HFFc6 (cell line): Measurements from ENCODE around the gene EFNB1. TPM values are rescaled to one million over a fixed set of nuclear protein-coding genes. Genes with fewer than 3 reads are reported as not detected.
"Not testable (repeated sequence)": the region's sequence is repeated elsewhere in the genome, so short reads cannot be mapped to it uniquely, and the experiment has no call there.

ENCODE experiments used
- DNase-seq: peaks from one replicate; pipeline ENCODE4 v3.0.0-alpha.2; 2018
- H3K27ac Mint-ChIP-seq: 2 replicates; pipeline ENCODE4 v1.8.0; 2020; ENCODE audit warnings: mild to moderate bottlenecking, mixed read lengths
- H3K27me3 Mint-ChIP-seq: 2 replicates; pipeline ENCODE4 v1.8.0; 2021; ENCODE audit warnings: mild to moderate bottlenecking, moderate library complexity, mixed read lengths; ENCODE audit not compliant: insufficient read depth
- H3K36me3 Mint-ChIP-seq: 2 replicates; pipeline ENCODE4 v1.8.0; 2021; ENCODE audit warnings: low read depth, mixed read lengths
- H3K4me1 Mint-ChIP-seq: 2 replicates; pipeline ENCODE4 v1.8.0; 2020; ENCODE audit warnings: low read depth, mixed read lengths
- H3K4me3 Mint-ChIP-seq: 2 replicates; pipeline ENCODE4 v1.8.0; 2020; ENCODE audit warnings: mild to moderate bottlenecking, moderate library complexity, mixed read lengths
- H3K9me3 Mint-ChIP-seq: 2 replicates; pipeline ENCODE4 v1.8.0; 2020; ENCODE audit warnings: mild to moderate bottlenecking, mixed read lengths
- total RNA-seq, 6 experiments: library from RNA; stranded (reverse); fragmentation: NEBNext Ultra II Directional; extraction: Animal tissue kit (Norgen Biotek cat#: 25700); gene quantifications; 2 replicates in 1 of 6; 3 replicates in 5 of 6; pipeline ENCODE4 v1.2.3, GENCODE V29; 2021
- TF ChIP-seq, protein P1 (sequence below): fragments of 200-600 bp; sonication (generic); IDR thresholded peaks from 2 replicates; pipeline ENCODE4 v1.5.0; 2021; ENCODE audit warnings: antibody characterized with exemption, mild to moderate bottlenecking

EFNB1 gene
- total RNA-seq, 6 experiments from 2014 or later, result 4.2 to 4.8 (median 4.5) TPM

DNA sequence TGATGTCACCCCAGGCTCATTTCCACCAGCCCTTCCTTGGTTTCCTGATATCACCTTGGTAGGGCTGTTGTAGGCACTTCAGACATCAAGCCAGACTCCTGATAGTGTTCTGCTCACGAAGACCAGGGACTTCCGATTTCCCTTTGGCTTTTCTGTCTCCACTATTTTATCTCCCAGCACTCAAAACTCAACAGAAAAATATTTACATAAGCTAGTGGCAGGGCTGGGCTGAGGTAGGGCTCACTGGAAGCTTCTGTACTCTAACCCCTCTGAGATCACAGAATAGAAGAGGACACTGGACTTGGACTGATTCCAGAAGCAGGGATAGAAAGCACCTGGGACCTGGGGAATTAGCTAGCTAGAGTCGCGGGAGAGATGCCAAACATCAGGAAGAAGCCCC is 34.4 kb upstream of the EFNB1 start:
- Mint-ChIP-seq H3K4me1 (no peaks in the 10 kb centered on the region), H3K27me3 (peaks cover 15% of the 10 kb centered on the region)
- TF ChIP-seq, protein P1, sequence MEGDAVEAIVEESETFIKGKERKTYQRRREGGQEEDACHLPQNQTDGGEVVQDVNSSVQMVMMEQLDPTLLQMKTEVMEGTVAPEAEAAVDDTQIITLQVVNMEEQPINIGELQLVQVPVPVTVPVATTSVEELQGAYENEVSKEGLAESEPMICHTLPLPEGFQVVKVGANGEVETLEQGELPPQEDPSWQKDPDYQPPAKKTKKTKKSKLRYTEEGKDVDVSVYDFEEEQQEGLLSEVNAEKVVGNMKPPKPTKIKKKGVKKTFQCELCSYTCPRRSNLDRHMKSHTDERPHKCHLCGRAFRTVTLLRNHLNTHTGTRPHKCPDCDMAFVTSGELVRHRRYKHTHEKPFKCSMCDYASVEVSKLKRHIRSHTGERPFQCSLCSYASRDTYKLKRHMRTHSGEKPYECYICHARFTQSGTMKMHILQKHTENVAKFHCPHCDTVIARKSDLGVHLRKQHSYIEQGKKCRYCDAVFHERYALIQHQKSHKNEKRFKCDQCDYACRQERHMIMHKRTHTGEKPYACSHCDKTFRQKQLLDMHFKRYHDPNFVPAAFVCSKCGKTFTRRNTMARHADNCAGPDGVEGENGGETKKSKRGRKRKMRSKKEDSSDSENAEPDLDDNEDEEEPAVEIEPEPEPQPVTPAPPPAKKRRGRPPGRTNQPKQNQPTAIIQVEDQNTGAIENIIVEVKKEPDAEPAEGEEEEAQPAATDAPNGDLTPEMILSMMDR, result no peak

DNA sequence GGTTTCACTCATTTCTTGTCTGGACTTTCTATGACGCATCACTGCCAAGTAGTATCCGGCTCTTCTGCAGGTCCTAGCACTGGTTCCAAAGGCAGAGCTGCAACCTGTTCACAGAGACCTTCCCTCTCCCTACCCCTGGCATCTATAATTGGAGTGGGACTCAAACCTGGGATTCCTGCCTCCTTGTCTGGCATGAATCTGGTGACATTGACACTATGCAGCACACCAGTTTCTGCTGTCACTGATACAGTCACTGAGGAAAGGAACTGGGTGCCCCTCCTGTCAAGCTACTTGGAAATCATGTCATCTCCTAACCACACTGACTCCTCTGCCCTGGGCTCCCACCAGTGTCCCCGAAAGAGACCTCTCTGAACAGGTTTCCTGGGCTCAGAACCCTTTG is 33.1 kb upstream of the EFNB1 start:
- peaks cover 5% of the 10 kb centered on the region; the same call in 1 of the 2 replicates for H3K9me3 Mint-ChIP-seq
- H3K27me3 Mint-ChIP-seq, result peaks cover 10% of the 10 kb centered on the region
- no peaks in the 10 kb centered on the region for H3K4me1 Mint-ChIP-seq
- DNase-seq, result no peak
- H3K36me3 Mint-ChIP-seq, result no peaks in the 10 kb centered on the region
- no peak overlapping the region for H3K4me3 Mint-ChIP-seq
- TF ChIP-seq, protein P1, result no peak
- H3K27ac Mint-ChIP-seq, result no peak overlapping the region

More for the DNA sequence above, 34.4 kb upstream of the EFNB1 start:
- DNase-seq, result no peak
- no peak overlapping the region for H3K27ac Mint-ChIP-seq
- no peak overlapping the region for H3K4me3 Mint-ChIP-seq
- H3K9me3 Mint-ChIP-seq, result peaks cover 5% of the 10 kb centered on the region; the same call in 1 of the 2 replicates
- H3K36me3 Mint-ChIP-seq, result no peaks in the 10 kb centered on the region

DNA sequence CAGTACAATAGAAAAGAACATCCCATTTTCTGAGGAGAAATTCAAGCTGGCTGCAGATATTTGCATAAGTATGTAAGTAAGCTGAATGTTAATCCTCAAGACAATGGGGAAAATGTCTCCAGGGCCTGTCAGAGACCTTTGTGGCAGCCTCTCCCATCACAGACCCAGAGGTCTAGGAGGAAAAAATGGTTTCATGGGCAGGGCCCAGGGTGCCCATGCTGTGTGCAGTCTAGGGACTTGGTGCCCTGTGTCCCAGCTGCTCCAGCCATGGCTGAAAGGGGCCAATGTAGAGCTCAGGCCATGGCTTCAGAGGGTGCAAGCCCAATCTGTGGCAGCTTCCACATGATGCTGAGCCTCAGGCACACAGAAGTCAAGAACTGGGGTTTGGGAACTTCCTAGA is 30.4 kb upstream of the EFNB1 start:
- not testable (repeated sequence) for H3K4me3 Mint-ChIP-seq, H3K27me3 Mint-ChIP-seq, DNase-seq, H3K27ac Mint-ChIP-seq, H3K9me3 Mint-ChIP-seq, H3K36me3 Mint-ChIP-seq, H3K4me1 Mint-ChIP-seq

- H3K4me1 Mint-ChIP-seq, result no peaks in the 10 kb centered on the region
- no peaks in the 10 kb centered on the region for H3K36me3 Mint-ChIP-seq
- H3K27ac Mint-ChIP-seq, result no peak overlapping the region
- peaks cover 3% of the 10 kb centered on the region; the same call in 1 of the 2 replicates for H3K27me3 Mint-ChIP-seq
- no peak for DNase-seq
- H3K9me3 Mint-ChIP-seq, result peaks cover 5% of the 10 kb centered on the region; the same call in 1 of the 2 replicates
- no peak overlapping the region for H3K4me3 Mint-ChIP-seq
- TF ChIP-seq, protein P1, result no peak
Observed at GRCh38 chrX:68801737-68802290, 27.0 kb upstream of the EFNB1 start.

DNA sequence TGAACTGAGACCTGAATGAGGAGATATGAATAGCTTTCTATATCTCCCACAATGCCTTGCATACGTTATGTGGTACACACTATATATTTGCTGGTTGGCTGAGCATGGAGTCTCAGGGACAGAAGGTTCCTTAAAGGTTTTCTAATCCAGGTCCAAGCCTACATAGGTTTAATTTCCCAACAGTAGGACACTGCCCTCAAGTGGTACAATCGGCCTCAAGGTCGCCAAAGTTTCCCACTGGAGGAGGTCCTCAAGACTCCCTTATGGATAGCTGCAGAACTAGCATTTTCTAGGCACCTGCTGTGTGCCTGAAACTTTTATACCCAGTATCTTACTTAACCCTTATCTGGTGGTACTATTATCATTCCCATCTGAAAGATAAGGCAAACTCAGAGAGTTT is 21.0 kb upstream of the EFNB1 start:
- DNase-seq, result no peak
- H3K36me3 Mint-ChIP-seq, result no peaks in the 10 kb centered on the region
- no peak overlapping the region for H3K27ac Mint-ChIP-seq
- H3K9me3 Mint-ChIP-seq, result no peaks in the 10 kb centered on the region; the same call in 1 of the 2 replicates
- TF ChIP-seq, protein P1, result peak; percentile 63
- H3K4me3 Mint-ChIP-seq, result no peak overlapping the region
- peaks cover 1% of the 10 kb centered on the region for H3K27me3 Mint-ChIP-seq
- no peaks in the 10 kb centered on the region for H3K4me1 Mint-ChIP-seq

DNA sequence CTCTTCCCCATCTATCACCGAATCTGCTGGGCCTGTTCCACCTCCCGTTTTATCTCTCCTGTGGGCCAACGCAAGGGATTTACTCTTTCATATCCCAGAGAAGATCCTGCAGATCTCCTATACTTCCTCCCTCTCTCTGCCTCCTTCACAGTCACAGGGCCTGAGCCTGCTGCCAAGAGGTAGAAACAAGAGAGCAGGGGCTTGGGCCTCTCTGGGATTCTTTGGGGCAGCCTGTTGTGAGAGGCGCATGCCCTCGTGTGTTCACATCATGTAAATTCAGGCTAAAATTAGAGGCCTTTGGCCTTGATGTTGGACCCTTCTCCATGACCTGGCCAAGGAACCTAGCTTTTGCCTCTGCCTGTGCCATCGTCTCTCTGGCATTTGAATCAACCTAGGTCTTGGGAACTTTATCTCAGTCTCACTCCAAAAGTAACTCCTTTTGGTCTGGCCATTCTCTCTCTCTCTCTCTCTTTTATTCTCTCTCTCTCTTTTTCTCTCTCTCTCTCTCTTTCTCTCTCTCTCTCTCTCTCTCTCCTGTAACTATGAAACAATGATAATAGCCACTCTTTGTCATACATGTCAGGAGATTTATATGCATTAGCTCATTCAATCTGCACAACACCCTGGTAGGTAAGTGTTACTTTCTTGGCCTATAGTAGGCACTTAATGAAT is 20.0 kb upstream of the EFNB1 start:
- Mint-ChIP-seq H3K4me3 (no peak overlapping the region), H3K4me1 (no peaks in the 10 kb centered on the region), H3K9me3 (no peaks in the 10 kb centered on the region; the same call in 1 of the 2 replicates), H3K36me3 (no peaks in the 10 kb centered on the region), H3K27me3 (peaks cover 1% of the 10 kb centered on the region), H3K27ac (no peak overlapping the region)
- DNase-seq, result peak; percentile 15
- TF ChIP-seq, protein P1, result peak; percentile 53; the same call in 1 of the 2 replicates
